ENCODE measurements around the gene RAB7A. TPM values are rescaled to one million over a fixed set of nuclear protein-coding genes. Genes with fewer than 3 reads are reported as not detected.
"Not testable (repeated sequence)": the region's sequence is repeated elsewhere in the genome, so short reads cannot be mapped to it uniquely, and the experiment has no call there.

RAB7A gene
- total RNA-seq, 1 experiment from 2014 or later = 156 TPM

- Histone ChIP-seq H3K27me3 (no peaks in the 10 kb centered on the region), H3K4me3 (no peak overlapping the region), H3K36me3 (peaks cover 66% of the 10 kb centered on the region), H3K9me3 (peaks cover 3% of the 10 kb centered on the region; the same call in 1 of the 2 replicates)
- no peak for DNase-seq
Observed at GRCh38 chr3:128735884-128736283, 9.9 kb downstream of the RAB7A start.

GRCh38 chr3:128736601-128737000 lies 10.6 kb downstream of the RAB7A start:
- Histone ChIP-seq H3K9me3 (peaks cover 3% of the 10 kb centered on the region; the same call in 1 of the 2 replicates), H3K27me3 (no peaks in the 10 kb centered on the region), H3K36me3 (peaks cover 66% of the 10 kb centered on the region), H3K4me3 (no peak overlapping the region)
- no peak for DNase-seq

- peaks cover 74% of the 10 kb centered on the region for H3K36me3 ChIP-seq
- H3K4me3 ChIP-seq = no peak overlapping the region
- no peaks in the 10 kb centered on the region; the same call in none of the 2 replicates for H3K9me3 ChIP-seq
- H3K27me3 ChIP-seq = no peaks in the 10 kb centered on the region
- DNase-seq = no peak
Observed at GRCh38 chr3:128740621-128741020, 14.6 kb downstream of the RAB7A start.

GRCh38 chr3:128742821-128743594 lies 17.0 kb downstream of the RAB7A start:
- Histone ChIP-seq H3K4me3 (no peak overlapping the region), H3K9me3 (no peaks in the 10 kb centered on the region; the same call in none of the 2 replicates), H3K36me3 (peaks cover 75% of the 10 kb centered on the region), H3K27me3 (no peaks in the 10 kb centered on the region)
- DNase-seq = no peak

GRCh38 chr3:128745742-128746141 lies 19.8 kb downstream of the RAB7A start:
- Histone ChIP-seq H3K9me3 (peaks cover 2% of the 10 kb centered on the region; the same call in 1 of the 2 replicates), H3K36me3 (peaks cover 69% of the 10 kb centered on the region), H3K27me3 (no peaks in the 10 kb centered on the region), H3K4me3 (no peak overlapping the region)
- no peak for DNase-seq

- Histone ChIP-seq H3K4me3 (no peak overlapping the region), H3K36me3 (peaks cover 68% of the 10 kb centered on the region), H3K27me3 (no peaks in the 10 kb centered on the region), H3K9me3 (peaks cover 2% of the 10 kb centered on the region; the same call in 1 of the 2 replicates)
- DNase-seq = no peak
Observed at GRCh38 chr3:128746881-128747280, 20.9 kb downstream of the RAB7A start.

- no peak overlapping the region for H3K4me3 ChIP-seq
- H3K27me3 ChIP-seq = no peaks in the 10 kb centered on the region
- no peak for DNase-seq
- H3K9me3 ChIP-seq = peaks cover 4% of the 10 kb centered on the region
- peaks cover 63% of the 10 kb centered on the region for H3K36me3 ChIP-seq
Observed at GRCh38 chr3:128748557-128748956, 22.6 kb downstream of the RAB7A start.

GRCh38 chr3:128749035-128749434 lies 23.1 kb downstream of the RAB7A start:
- no peak overlapping the region for H3K4me3 ChIP-seq
- peaks cover 60% of the 10 kb centered on the region for H3K36me3 ChIP-seq
- DNase-seq = no peak
- H3K9me3 ChIP-seq = peaks cover 4% of the 10 kb centered on the region
- no peaks in the 10 kb centered on the region for H3K27me3 ChIP-seq

- H3K4me3 ChIP-seq, H3K27me3 ChIP-seq, DNase-seq, H3K9me3 ChIP-seq: not testable (repeated sequence)
- peaks cover 61% of the 10 kb centered on the region for H3K36me3 ChIP-seq
Observed at GRCh38 chr3:128749561-128749960, 23.6 kb downstream of the RAB7A start.

- Histone ChIP-seq H3K36me3 (peaks cover 36% of the 10 kb centered on the region), H3K9me3 (peaks cover 4% of the 10 kb centered on the region), H3K4me3 (no peak overlapping the region), H3K27me3 (no peaks in the 10 kb centered on the region)
- no peak for DNase-seq
Observed at GRCh38 chr3:128753715-128754114, 27.7 kb downstream of the RAB7A start.

GRCh38 chr3:128760042-128760441 lies 34.1 kb downstream of the RAB7A start:
- Histone ChIP-seq H3K4me3 (no peak overlapping the region), H3K27me3 (no peaks in the 10 kb centered on the region), H3K36me3 (peaks cover 11% of the 10 kb centered on the region), H3K9me3 (no peaks in the 10 kb centered on the region)
- DNase-seq = no peak

GRCh38 chr3:128760881-128761280 lies 34.9 kb downstream of the RAB7A start:
- Histone ChIP-seq H3K4me3 (no peak overlapping the region), H3K27me3 (no peaks in the 10 kb centered on the region), H3K9me3 (no peaks in the 10 kb centered on the region), H3K36me3 (peaks cover 18% of the 10 kb centered on the region)
- no peak for DNase-seq

- Histone ChIP-seq H3K9me3 (no peaks in the 10 kb centered on the region), H3K27me3 (no peaks in the 10 kb centered on the region), H3K36me3 (peaks cover 23% of the 10 kb centered on the region), H3K4me3 (no peak overlapping the region)
- no peak for DNase-seq
Observed at GRCh38 chr3:128761392-128761791, 35.4 kb downstream of the RAB7A start.

GRCh38 chr3:128763967-128764366 lies 38.0 kb downstream of the RAB7A start:
- H3K27me3 ChIP-seq = no peaks in the 10 kb centered on the region
- H3K4me3 ChIP-seq = no peak overlapping the region
- no peak for DNase-seq
- H3K36me3 ChIP-seq = peaks cover 23% of the 10 kb centered on the region
- no peaks in the 10 kb centered on the region for H3K9me3 ChIP-seq

GRCh38 chr3:128764863-128765262 lies 38.9 kb downstream of the RAB7A start:
- H3K9me3 ChIP-seq = no peaks in the 10 kb centered on the region
- H3K4me3 ChIP-seq = no peak overlapping the region
- H3K27me3 ChIP-seq = no peaks in the 10 kb centered on the region
- peaks cover 23% of the 10 kb centered on the region for H3K36me3 ChIP-seq
- DNase-seq = no peak

GRCh38 chr3:128767094-128767750 lies 41.2 kb downstream of the RAB7A start:
- Histone ChIP-seq H3K4me3 (no peak overlapping the region), H3K27me3 (no peaks in the 10 kb centered on the region), H3K36me3 (peaks cover 19% of the 10 kb centered on the region), H3K9me3 (no peaks in the 10 kb centered on the region)
- no peak for DNase-seq

GRCh38 chr3:128768471-128768870 lies 42.5 kb downstream of the RAB7A start:
- DNase-seq = no peak
- peaks cover 19% of the 10 kb centered on the region for H3K36me3 ChIP-seq

GRCh38 chr3:128770387-128770786 lies 44.4 kb downstream of the RAB7A start:
- H3K27me3 ChIP-seq = no peaks in the 10 kb centered on the region
- no peak overlapping the region for H3K4me3 ChIP-seq
- H3K9me3 ChIP-seq = no peaks in the 10 kb centered on the region
- no peak for DNase-seq
- peaks cover 13% of the 10 kb centered on the region for H3K36me3 ChIP-seq

More at GRCh38 chr3:128768471-128768870, 42.5 kb downstream of the RAB7A start:
- no peaks in the 10 kb centered on the region for H3K9me3 ChIP-seq
- H3K27me3 ChIP-seq = no peaks in the 10 kb centered on the region
- H3K4me3 ChIP-seq = no peak overlapping the region
